SKM-1 treated with dmso at 0.1 percent for 144 hours (cell line): ENCODE results near the gene CDK14.
"Not testable (repeated sequence)": the region's sequence is repeated elsewhere in the genome, so short reads cannot be mapped to it uniquely, and the experiment has no call there.

ENCODE experiments used
- DNase-seq: peaks from one replicate; lab custom pipeline; 2025; ENCODE audit not compliant: unreplicated experiment; lab: John Stamatoyannopoulos, UW

The CDK14 gene

DNA sequence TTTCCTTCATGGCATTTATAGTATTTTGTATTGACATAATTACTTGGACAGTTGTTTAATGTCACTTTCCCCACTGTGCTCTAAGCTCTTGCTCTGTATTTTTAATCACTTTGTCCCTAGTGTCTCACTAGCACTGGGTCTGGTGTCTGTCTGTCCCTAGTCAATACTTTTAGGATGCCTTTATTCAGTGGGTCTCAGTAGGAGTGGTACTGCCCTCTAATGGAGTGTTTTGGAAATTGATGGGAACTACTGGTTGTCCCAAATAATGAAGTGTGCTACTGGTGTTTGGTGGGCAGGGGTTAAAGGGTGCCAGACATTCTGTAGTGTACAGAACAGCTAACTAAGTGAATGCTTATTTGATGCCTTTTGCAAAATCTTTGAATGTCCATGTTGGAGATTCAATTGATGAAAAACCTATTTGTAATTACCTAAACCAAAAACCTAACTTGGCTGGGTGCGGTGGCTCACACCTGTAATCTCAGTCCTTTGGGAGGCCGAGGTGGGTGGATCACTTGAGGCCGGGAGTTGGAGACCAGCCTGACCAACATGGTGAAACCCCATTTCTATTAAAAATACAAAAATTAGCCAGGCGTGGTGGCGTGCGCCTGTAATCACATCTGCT lies 33.3 kb downstream of the CDK14 start:
- peak; percentile 54 for DNase-seq

DNA sequence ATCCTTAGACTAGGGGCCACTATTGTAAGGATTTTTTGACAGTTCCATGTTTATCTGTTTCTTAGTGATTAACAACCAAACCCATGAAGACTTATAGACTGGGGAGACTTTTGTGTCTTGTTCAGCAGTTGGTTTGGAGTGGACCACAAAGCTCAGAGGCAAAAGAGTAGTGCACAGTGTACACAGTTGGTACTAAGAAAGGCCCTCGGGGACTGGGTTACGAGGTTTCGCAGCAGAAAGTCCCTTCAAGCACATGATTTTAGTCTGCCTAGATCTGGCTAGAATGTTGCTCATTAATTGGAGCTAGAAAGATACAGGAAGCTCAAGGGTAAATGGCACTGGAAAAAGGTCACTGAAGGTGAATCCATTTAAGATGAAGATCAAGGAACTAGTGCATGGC lies 35.4 kb downstream of the CDK14 start:
- no peak for DNase-seq

- not testable (repeated sequence) for DNase-seq
Measured at GRCh38 chr7:90639683-90640082, 43.6 kb downstream of the CDK14 start.

- DNase-seq: no peak
Measured at GRCh38 chr7:90642978-90643377, 46.9 kb downstream of the CDK14 start.

- no peak for DNase-seq
Measured at GRCh38 chr7:90645784-90646183, 49.7 kb downstream of the CDK14 start.

- no peak for DNase-seq
Measured at GRCh38 chr7:90648107-90648506, 52.0 kb downstream of the CDK14 start.

- no peak for DNase-seq
Measured at GRCh38 chr7:90648834-90649233, 52.7 kb downstream of the CDK14 start.

- no peak for DNase-seq
Measured at GRCh38 chr7:90654718-90655427, 58.8 kb downstream of the CDK14 start.

DNA sequence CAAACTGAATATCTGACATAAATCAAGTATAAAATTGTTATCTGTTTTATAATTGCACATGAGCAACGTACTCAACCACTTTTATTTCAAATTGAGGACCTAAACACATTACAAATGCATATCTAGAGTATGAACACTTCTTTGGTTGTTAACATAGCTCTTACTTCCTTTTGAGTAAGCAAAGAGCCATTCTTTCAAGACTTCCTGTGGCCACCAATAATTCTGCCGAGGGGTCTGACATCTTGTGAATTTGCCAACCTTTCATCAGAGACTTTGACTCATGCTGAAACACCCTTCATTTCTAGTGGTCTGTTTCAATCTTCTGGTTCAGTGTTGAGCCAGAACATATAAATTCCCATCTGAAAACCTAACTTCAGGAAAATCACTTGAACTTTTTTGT lies 59.4 kb downstream of the CDK14 start:
- DNase-seq: no peak

- no peak for DNase-seq
Measured at GRCh38 chr7:90657481-90657880, 61.4 kb downstream of the CDK14 start.

DNA sequence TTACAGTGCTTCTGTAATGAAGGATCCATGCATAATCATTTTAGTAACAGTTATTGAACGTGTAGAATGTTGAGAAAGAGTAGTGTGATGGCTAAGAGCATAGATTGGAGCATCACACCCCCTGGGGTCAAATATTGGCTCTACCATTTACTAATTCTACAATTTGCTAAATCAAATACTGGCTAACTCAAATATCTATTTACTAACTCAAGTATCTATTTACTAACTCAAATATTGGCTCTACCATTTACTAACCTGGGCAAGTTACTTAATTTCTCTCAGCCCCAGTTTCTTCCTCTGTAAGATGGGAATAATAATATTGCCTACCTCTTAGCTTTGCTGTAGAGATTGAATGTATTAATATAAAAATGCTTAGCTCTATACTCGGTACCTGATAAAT lies 64.0 kb downstream of the CDK14 start:
- no peak for DNase-seq

- no peak for DNase-seq
Measured at GRCh38 chr7:90660819-90661218, 64.7 kb downstream of the CDK14 start.

- no peak for DNase-seq
Measured at GRCh38 chr7:90661290-90662151, 65.4 kb downstream of the CDK14 start.

DNA sequence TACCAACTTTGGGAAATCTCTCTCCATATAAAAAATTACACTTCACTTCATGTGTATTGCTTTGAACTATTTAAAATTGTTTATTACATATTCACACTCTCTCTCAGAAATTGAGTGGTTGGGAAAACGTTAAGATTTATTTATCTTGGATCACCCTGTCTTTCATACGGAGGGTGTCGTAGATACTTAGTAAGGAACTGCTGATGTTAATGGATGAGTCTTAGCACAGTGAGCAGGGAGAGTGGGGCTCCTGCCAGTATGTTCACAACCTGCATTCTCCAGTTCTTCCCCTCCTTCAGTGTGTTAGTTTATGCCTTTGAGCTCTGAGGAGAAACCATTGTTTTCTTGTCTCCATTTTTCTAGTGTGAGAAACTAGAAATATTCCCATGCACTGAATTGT lies 67.1 kb downstream of the CDK14 start:
- DNase-seq: no peak

- no peak for DNase-seq
Measured at GRCh38 chr7:90666186-90666585, 70.1 kb downstream of the CDK14 start.

DNA sequence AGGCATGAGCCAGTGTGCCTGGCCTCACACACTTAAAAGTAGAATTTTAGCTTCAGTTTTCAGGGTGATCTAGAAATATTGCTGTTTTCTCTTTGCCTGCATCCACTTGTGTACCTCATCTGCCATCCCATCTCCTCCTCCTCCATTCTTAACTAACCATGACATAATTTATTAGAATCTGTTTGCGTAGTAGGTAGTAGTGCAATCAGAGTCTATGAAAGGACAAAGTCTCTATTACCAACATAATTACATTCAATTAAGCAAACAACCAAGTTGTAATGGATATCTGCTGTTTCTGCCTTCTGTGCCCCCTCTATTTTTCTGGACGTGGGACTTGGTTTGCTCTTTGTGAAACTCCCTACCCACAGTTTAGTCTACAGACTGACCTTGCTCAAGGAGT lies 72.9 kb downstream of the CDK14 start:
- DNase-seq: no peak

- no peak for DNase-seq
Measured at GRCh38 chr7:90669492-90669891, 73.4 kb downstream of the CDK14 start.

GRCh38 chr7:90671571-90671970 lies 75.5 kb downstream of the CDK14 start:
- no peak for DNase-seq

DNA sequence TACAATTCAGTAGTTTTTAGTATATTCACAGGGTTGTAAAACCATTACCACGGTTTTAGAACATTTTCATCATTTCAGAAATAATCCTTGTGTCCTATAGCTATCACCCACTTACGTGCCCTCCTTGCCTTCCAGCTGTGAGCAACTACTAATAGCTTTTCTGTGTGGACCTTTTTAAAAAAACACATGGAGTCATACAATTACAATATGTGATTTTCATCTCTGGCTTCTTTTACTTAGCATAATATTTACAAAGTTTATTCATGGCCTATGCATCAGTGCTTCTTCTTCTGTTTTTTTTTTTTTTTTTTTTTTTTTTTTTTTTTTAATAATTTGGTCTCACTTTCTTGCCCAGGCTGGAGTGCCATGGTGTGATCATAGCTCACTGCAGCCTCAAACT lies 76.1 kb downstream of the CDK14 start:
- DNase-seq: no peak

DNA sequence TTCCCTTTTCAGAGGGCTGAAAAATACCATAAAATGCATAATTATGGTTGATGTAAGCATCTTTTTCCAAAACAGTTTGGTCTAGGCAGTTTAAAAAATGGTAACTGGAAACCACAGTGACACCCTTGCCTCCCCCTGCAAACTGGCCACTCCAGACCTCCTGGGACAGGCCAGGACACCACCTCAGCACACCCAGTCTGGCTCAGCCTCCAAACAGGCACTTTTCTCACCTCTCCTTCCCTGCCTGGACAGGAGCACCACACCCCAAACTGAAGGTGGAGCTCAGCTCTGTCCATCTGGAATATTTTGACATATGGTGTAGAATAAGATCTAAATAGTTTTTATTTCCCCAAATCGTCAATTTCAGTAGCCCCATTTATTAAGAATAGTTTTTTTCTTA lies 78.5 kb downstream of the CDK14 start:
- DNase-seq: no peak

- no peak for DNase-seq
Measured at GRCh38 chr7:90675982-90676381, 79.9 kb downstream of the CDK14 start.
